CD8-positive, alpha-beta memory T cell (primary cell): ENCODE results near the gene STX12. TPM values are rescaled to one million over a fixed set of nuclear protein-coding genes. Genes with fewer than 3 reads are reported as not detected.

Source experiments
- CTCF ChIA-PET: fragments of 350-600 bp; sonication (Branson Sonifier 250); formaldehyde crosslinking; loops from one replicate; lab custom pipeline; 2021; ENCODE audit warnings: antibody characterized with exemption; lab: Charles Lee
- POLR2A ChIA-PET: fragments of 350-600 bp; sonication (Branson Sonifier 250); formaldehyde crosslinking; loops from one replicate; lab custom pipeline; 2021; ENCODE audit warnings: antibody characterized with exemption; lab: Charles Lee
- DNase-seq, 5 donors: peaks; one replicate each; pipeline versions ENCODE4 v3.0.0 to v3.0.0-alpha.2; 2020 to 2022; ENCODE audit warnings: mixed read lengths in 1 of 5
- H3K27ac ChIP-seq: one replicate; pipeline ENCODE4 v1.7.0; 2013; ENCODE audit warnings: low read depth, mild to moderate bottlenecking, low read length, moderate library complexity
- H3K27me3 ChIP-seq: 2 replicates; pipeline ENCODE4 v1.7.0; 2013; ENCODE audit warnings: low read length, mild to moderate bottlenecking; ENCODE audit not compliant: insufficient read depth, poor library complexity, severe bottlenecking
- H3K36me3 ChIP-seq: 2 replicates; pipeline ENCODE4 v1.7.0; 2013; ENCODE audit warnings: mild to moderate bottlenecking, low read length, moderate library complexity; ENCODE audit not compliant: insufficient read depth
- H3K4me1 ChIP-seq: 2 replicates; pipeline ENCODE4 v1.7.0; 2013; ENCODE audit warnings: mild to moderate bottlenecking, low read length, moderate library complexity; ENCODE audit not compliant: insufficient read depth
- H3K4me3 ChIP-seq: 2 replicates; pipeline ENCODE4 v1.7.0; 2013; ENCODE audit warnings: mild to moderate bottlenecking, low read length
- H3K9me3 ChIP-seq: 2 replicates; pipeline ENCODE4 v1.7.0; 2013; ENCODE audit warnings: mild to moderate bottlenecking, low read length
- H3K27ac Mint-ChIP-seq, 8 donors: one replicate each; pipeline ENCODE4 v1.8.0; 2020 to 2021; ENCODE audit warnings: mixed read lengths in 8 of 8, mild to moderate bottlenecking in 6 of 8, inconsistent platforms in 3 of 8, moderate library complexity in 3 of 8
- H3K27me3 Mint-ChIP-seq, 2 donors: one replicate each; pipeline ENCODE4 v1.8.0; 2020 to 2021; ENCODE audit warnings: mixed read lengths in 2 of 2, mild to moderate bottlenecking in 1 of 2, moderate library complexity in 1 of 2
- H3K36me3 Mint-ChIP-seq, 3 donors: one replicate each; pipeline ENCODE4 v1.8.0; 2020 to 2021; ENCODE audit warnings: mixed read lengths in 3 of 3, inconsistent platforms in 1 of 3, mild to moderate bottlenecking in 1 of 3
- H3K4me1 Mint-ChIP-seq, 3 donors: one replicate each; pipeline ENCODE4 v1.8.0; 2020 to 2021; ENCODE audit warnings: mixed read lengths in 3 of 3, inconsistent platforms in 1 of 3, mild to moderate bottlenecking in 1 of 3
- H3K4me3 Mint-ChIP-seq, 7 donors: one replicate each; pipeline ENCODE4 v1.8.0; 2020 to 2021; ENCODE audit warnings: mixed read lengths in 7 of 7, mild to moderate bottlenecking in 6 of 7, moderate library complexity in 4 of 7, inconsistent platforms in 2 of 7
- H3K9me3 Mint-ChIP-seq, 5 donors: one replicate each; pipeline ENCODE4 v1.8.0; 2020 to 2022; ENCODE audit warnings: mixed read lengths in 5 of 5, mild to moderate bottlenecking in 3 of 5, moderate library complexity in 2 of 5, inconsistent platforms in 1 of 5
- polyA plus RNA-seq: library from polyadenylated mRNA; unstranded; fragments of 300-500 nt; fragmentation: Illumina TruSeq; gene quantifications from one replicate; pipeline ENCODE4 v1.2.3, GENCODE V29; 2021
- total RNA-seq, 2 experiments: library from RNA; stranded (reverse); gene quantifications; one replicate each; pipeline ENCODE4 v1.2.3, GENCODE V29; 2021

The STX12 gene
- total and polyA plus RNA-seq, 3 experiments from 2014 or later, result 18.8 to 23.4 (median 21.3) TPM

- H3K4me3 ChIP-seq, result peak overlapping the region; percentile 74
- CTCF ChIA-PET, result interaction anchor here (1.0 kb wide), 1 partner anchor 148 kb away, joined by 4 read pairs; no protein-coding TSS in a partner anchor
- POLR2A ChIA-PET, result interaction anchor here (1.5 kb wide), 1 partner anchor 106 kb away, joined by 11 read pairs; the partner anchor contains the start of gene FAM76A
Measured at GRCh38 chr1:27831568-27832410, 58.8 kb downstream of the STX12 start.

GRCh38 chr1:27832762-27833161 lies 59.7 kb downstream of the STX12 start:
- no peaks in the 10 kb centered on the region for H3K36me3 ChIP-seq
- POLR2A ChIA-PET, result no interaction called here
- H3K4me3 Mint-ChIP-seq, result peak overlapping the region in 4 of 7 donors; percentile 48 to 99 (median 94)

More at GRCh38 chr1:27831568-27832410, 58.8 kb downstream of the STX12 start:
- Histone ChIP-seq H3K36me3 (no peaks in the 10 kb centered on the region), H3K9me3 (no peaks in the 10 kb centered on the region), H3K27ac (peak overlapping the region; percentile 84), H3K27me3 (no peaks in the 10 kb centered on the region), H3K4me1 (peaks cover 33% of the 10 kb centered on the region)
- Mint-ChIP-seq H3K4me1 (peaks cover 28 to 55% (median 41%) of the 10 kb centered on the region in 3 donors), H3K9me3 (no peaks in the 10 kb centered on the region), H3K36me3 (peaks cover 0 to 49% (median 4%) of the 10 kb centered on the region in 3 donors), H3K27me3 (no peaks in the 10 kb centered on the region), H3K4me3 (peak overlapping the region; percentile 91 to 99 (median 94)), H3K27ac (peak overlapping the region in 7 of 8 donors; percentile 84 to 99 (median 94))
- DNase-seq, result no peak

DNA sequence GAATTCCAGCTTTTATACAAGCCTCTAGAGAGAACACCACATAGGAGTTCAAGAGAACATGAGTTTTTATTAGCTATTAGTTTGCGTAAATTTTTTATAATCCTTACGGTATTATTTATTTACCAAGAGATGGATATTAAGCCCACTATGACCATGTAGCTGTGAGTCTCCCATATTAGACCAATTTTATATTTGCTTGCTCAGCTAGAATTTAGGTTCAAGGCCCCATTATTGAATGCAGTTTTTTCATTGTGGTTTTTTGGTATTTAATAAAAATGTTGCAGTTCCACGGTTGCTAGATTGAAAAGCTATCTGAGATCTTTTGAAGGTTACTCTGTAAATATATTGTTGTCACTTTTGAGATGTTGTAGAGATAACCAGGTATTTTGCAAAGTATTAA lies 60.5 kb downstream of the STX12 start:
- CTCF ChIA-PET, result interaction anchor here (1.6 kb wide), 1 partner anchor 164 kb away, joined by 4 read pairs; no protein-coding TSS in a partner anchor
- POLR2A ChIA-PET, result no interaction called here
- no peaks in the 10 kb centered on the region for H3K27me3 ChIP-seq
- H3K4me3 ChIP-seq, result no peak overlapping the region
- no peaks in the 10 kb centered on the region for H3K27me3 Mint-ChIP-seq
- H3K27ac Mint-ChIP-seq, result peak overlapping the region in 2 of 8 donors; percentile 23 to 35
- H3K9me3 ChIP-seq, result no peaks in the 10 kb centered on the region
- H3K9me3 Mint-ChIP-seq, result no peaks in the 10 kb centered on the region
- H3K27ac ChIP-seq, result no peak overlapping the region
- peaks cover 33% of the 10 kb centered on the region for H3K4me1 ChIP-seq
- H3K4me3 Mint-ChIP-seq, result peak overlapping the region in 1 of 7 donors; percentile 45
- H3K36me3 ChIP-seq, result no peaks in the 10 kb centered on the region
- H3K36me3 Mint-ChIP-seq, result peaks cover 0 to 53% (median 4%) of the 10 kb centered on the region in 3 donors
- DNase-seq, result no peak
- peaks cover 28 to 57% (median 41%) of the 10 kb centered on the region in 3 donors for H3K4me1 Mint-ChIP-seq

More at GRCh38 chr1:27832762-27833161, 59.7 kb downstream of the STX12 start:
- Histone ChIP-seq H3K9me3 (no peaks in the 10 kb centered on the region), H3K27ac (no peak overlapping the region), H3K4me3 (no peak overlapping the region), H3K27me3 (no peaks in the 10 kb centered on the region), H3K4me1 (peaks cover 33% of the 10 kb centered on the region)
- no peaks in the 10 kb centered on the region for H3K9me3 Mint-ChIP-seq
- no peak for DNase-seq
- peak overlapping the region in 5 of 8 donors; percentile 2 to 99 (median 93) for H3K27ac Mint-ChIP-seq
- peaks cover 0 to 50% (median 4%) of the 10 kb centered on the region in 3 donors for H3K36me3 Mint-ChIP-seq
- CTCF ChIA-PET, result interaction anchor here (1.6 kb wide), 1 partner anchor 163 kb away, joined by 4 read pairs; no protein-coding TSS in a partner anchor
- peaks cover 28 to 57% (median 41%) of the 10 kb centered on the region in 3 donors for H3K4me1 Mint-ChIP-seq
- no peaks in the 10 kb centered on the region for H3K27me3 Mint-ChIP-seq

DNA sequence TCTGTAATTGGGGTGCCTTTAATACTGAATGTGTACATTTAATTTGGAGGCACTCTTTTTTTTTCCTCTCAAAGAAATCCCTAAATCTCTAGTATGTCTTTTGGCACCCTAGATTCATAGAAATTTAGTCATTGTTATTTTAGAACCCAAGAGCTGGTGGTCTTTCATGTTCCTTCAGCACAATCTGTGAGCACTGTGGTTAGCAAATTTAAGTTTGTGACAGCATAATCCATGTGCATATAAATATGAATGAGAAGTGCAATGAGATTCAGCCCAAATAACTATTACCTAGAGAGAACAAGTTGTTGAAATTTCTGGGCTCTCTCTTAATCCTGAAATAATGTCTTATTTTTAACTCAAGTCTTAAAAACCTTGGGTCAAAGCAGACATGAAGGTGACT lies 62.0 kb downstream of the STX12 start:
- Mint-ChIP-seq H3K27me3 (no peaks in the 10 kb centered on the region), H3K36me3 (peaks cover 0 to 66% (median 4%) of the 10 kb centered on the region in 3 donors), H3K4me3 (peak overlapping the region in 1 of 7 donors; percentile 30), H3K9me3 (no peaks in the 10 kb centered on the region), H3K4me1 (peaks cover 29 to 57% (median 41%) of the 10 kb centered on the region in 3 donors), H3K27ac (peak overlapping the region in 1 of 8 donors; percentile 68)
- no peak overlapping the region for H3K27ac ChIP-seq
- H3K9me3 ChIP-seq, result no peaks in the 10 kb centered on the region
- peaks cover 12% of the 10 kb centered on the region for H3K36me3 ChIP-seq
- no peaks in the 10 kb centered on the region for H3K27me3 ChIP-seq
- no peak overlapping the region for H3K4me3 ChIP-seq
- ChIA-PET POLR2A (no interaction called here), CTCF (interaction anchor here (1.0 to 1.3 kb wide), 2 partner anchors 99 to 1280 kb away, joined by 3 read pairs; no protein-coding TSS in a partner anchor)
- no peak for DNase-seq
- H3K4me1 ChIP-seq, result peaks cover 28% of the 10 kb centered on the region

GRCh38 chr1:27835501-27835900 lies 62.5 kb downstream of the STX12 start:
- H3K36me3 Mint-ChIP-seq, result peaks cover 0 to 69% (median 4%) of the 10 kb centered on the region in 3 donors
- no peak for DNase-seq
- H3K27ac ChIP-seq, result no peak overlapping the region
- ChIA-PET POLR2A (no interaction called here), CTCF (interaction anchor here (1.0 to 1.3 kb wide), 2 partner anchors 99 to 1279 kb away, joined by 3 read pairs; no protein-coding TSS in a partner anchor)
- H3K27me3 Mint-ChIP-seq, result no peaks in the 10 kb centered on the region
- H3K4me3 Mint-ChIP-seq, result peak overlapping the region in 1 of 7 donors; percentile 28
- H3K9me3 Mint-ChIP-seq, result no peaks in the 10 kb centered on the region
- peak overlapping the region in 5 of 8 donors; percentile 17 to 79 (median 57) for H3K27ac Mint-ChIP-seq
- H3K4me1 ChIP-seq, result peaks cover 25% of the 10 kb centered on the region
- peaks cover 16% of the 10 kb centered on the region for H3K36me3 ChIP-seq
- no peaks in the 10 kb centered on the region for H3K9me3 ChIP-seq
- no peaks in the 10 kb centered on the region for H3K27me3 ChIP-seq
- no peak overlapping the region for H3K4me3 ChIP-seq
- peaks cover 29 to 57% (median 41%) of the 10 kb centered on the region in 3 donors for H3K4me1 Mint-ChIP-seq

DNA sequence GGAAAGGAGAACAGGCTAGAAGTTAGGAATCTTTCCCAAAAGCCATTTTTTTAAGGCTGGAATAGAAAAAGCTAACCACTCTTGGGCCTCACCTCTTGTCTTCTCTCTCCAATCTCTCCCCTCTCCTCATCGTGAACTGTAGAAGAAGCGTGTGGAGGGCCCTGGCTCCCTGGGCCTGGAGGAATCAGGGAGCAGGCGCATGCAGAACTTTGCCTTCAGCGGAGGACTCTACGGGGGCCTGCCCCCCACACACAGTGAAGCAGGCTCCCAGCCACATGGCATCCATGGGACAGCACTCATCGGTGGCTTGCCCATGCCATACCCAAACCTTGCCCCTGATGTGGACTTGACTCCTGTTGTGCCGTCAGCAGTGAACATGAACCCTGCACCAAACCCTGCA lies 76.9 kb downstream of the STX12 start:
- CTCF ChIA-PET, result interaction anchor here (1.2 to 1.7 kb wide), 2 partner anchors 8 to 130 kb away, joined by 3 to 5 read pairs; no protein-coding TSS in a partner anchor

GRCh38 chr1:27855085-27855484 lies 82.1 kb downstream of the STX12 start:
- peaks cover 13% of the 10 kb centered on the region for H3K36me3 ChIP-seq
- H3K27me3 Mint-ChIP-seq, result no peaks in the 10 kb centered on the region
- no peak overlapping the region for H3K27ac ChIP-seq
- peaks cover 6% of the 10 kb centered on the region for H3K4me1 ChIP-seq
- peak overlapping the region in 1 of 8 donors; percentile 73 for H3K27ac Mint-ChIP-seq
- peaks cover 3 to 12% (median 6%) of the 10 kb centered on the region in 3 donors for H3K4me1 Mint-ChIP-seq
- peaks cover under 1 to 19% (median 6%) of the 10 kb centered on the region in 3 donors for H3K36me3 Mint-ChIP-seq
- H3K9me3 Mint-ChIP-seq, result no peaks in the 10 kb centered on the region
- no peak overlapping the region for H3K4me3 Mint-ChIP-seq
- H3K27me3 ChIP-seq, result no peaks in the 10 kb centered on the region
- DNase-seq, result no peak
- no peaks in the 10 kb centered on the region for H3K9me3 ChIP-seq
- POLR2A ChIA-PET, result no interaction called here
- H3K4me3 ChIP-seq, result no peak overlapping the region
- CTCF ChIA-PET, result no interaction called here

More for the DNA sequence above, 76.9 kb downstream of the STX12 start:
- H3K4me3 Mint-ChIP-seq, result no peak overlapping the region
- H3K27me3 Mint-ChIP-seq, result no peaks in the 10 kb centered on the region
- POLR2A ChIA-PET, result no interaction called here
- Histone ChIP-seq H3K27ac (no peak overlapping the region), H3K9me3 (no peaks in the 10 kb centered on the region), H3K4me1 (no peaks in the 10 kb centered on the region), H3K4me3 (no peak overlapping the region), H3K27me3 (no peaks in the 10 kb centered on the region), H3K36me3 (peaks cover 44% of the 10 kb centered on the region)
- DNase-seq, result peak in 1 of 5 donors; percentile 15
- no peaks in the 10 kb centered on the region for H3K4me1 Mint-ChIP-seq
- H3K27ac Mint-ChIP-seq, result peak overlapping the region in 2 of 8 donors; percentile 11 to 37
- no peaks in the 10 kb centered on the region for H3K9me3 Mint-ChIP-seq
- peaks cover 5 to 61% (median 19%) of the 10 kb centered on the region in 3 donors for H3K36me3 Mint-ChIP-seq
